Activated T-helper 1 cell treated with anti-CD3 and anti-CD28 coated beads, Interleukin-2, amount 50 U/mL, for 16 hours (primary cell): ENCODE results near the gene NOS1.
"Not testable (repeated sequence)": the region's sequence is repeated elsewhere in the genome, so short reads cannot be mapped to it uniquely, and the experiment has no call there.

Experiments
- DNase-seq, 2 donors: peaks; one replicate each; pipeline ENCODE4 v3.0.0-alpha.2; 2020; ENCODE audit warnings: low read depth in 1 of 2, low spot score in 1 of 2

The NOS1 gene

DNA sequence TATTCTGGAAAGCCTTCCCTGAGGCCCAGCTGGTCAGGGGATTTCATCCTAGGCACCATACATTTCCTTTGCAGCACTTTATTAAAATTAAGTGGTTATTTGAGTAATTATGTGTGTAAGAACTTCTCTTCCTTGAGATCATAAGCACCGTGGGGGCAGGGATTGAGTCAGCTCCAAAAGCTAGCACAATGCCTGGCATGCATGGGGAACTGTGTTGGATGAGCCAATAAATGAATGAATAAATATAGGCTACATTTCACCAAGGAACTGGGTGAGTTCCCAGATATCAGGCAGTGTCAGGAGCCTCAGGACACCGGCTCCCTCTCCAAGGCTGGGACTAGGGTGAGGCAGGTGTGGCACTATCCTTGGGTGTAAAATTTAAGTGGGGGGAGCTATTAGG, 88.3 kb downstream of the NOS1 start:
- no peak for DNase-seq

- DNase-seq, result no peak
Observed at GRCh38 chr12:117272690-117273089, 88.7 kb downstream of the NOS1 start.

GRCh38 chr12:117262749-117263148, 98.7 kb downstream of the NOS1 start:
- no peak for DNase-seq

DNA sequence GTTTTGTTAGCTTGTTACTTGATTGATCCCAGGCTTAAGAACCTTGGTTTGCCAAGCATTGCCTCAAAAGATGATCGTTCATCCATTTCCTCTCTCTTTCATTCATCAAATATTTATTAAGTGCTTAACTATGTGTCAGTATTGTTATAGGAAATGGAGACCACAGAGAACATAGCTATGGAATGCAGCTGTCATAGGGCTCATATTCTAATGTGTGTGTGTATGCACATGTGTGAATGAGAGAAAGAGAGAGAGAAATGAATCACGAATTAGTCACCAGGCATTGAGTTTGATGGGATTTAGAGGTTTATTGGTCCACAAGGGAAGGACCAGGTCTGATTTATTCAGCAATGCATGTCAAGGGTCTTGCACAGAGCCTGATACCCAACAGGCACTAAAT, 100.2 kb downstream of the NOS1 start:
- DNase-seq, result no peak

DNA sequence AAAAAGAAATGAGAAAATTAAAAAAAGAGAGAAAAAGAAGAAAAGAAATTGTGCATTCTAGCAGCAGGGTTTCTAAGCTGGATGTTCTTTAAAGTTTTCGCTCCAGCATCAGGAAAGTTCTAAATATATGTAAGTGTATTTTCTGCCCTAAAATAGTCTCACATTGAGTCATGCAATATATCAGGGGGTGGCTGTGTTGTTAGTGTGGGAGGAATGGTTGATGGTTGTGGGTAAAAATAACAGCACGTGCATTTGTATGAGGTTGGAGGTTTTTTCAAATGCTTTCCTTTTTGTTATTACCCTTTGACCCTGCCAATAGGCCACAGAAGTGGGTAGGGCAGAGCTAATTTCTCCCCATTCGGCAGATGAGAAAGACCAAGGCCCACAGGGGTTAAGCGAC, 106.0 kb downstream of the NOS1 start:
- DNase-seq, result no peak

GRCh38 chr12:117243488-117243887, 117.9 kb downstream of the NOS1 start:
- no peak for DNase-seq

DNA sequence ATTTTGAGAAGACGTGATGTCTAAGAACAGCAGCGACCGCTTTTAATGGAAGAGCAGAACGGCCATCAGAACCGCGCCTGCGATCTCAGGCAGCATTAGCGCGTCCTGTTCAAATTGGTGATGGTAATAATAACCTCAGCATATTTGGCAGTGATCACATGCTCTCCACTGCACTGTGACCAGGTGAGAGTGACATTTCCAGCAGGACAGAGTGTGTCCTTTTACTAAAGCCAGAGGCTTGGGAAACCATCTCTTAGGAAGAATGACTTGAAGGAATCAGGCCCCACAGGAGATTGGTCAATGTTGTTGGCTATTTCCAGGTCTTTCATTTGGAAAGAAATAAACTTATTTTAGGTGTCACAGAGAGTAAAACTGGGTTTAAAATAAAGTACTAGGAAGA, 119.7 kb downstream of the NOS1 start:
- no peak for DNase-seq

- DNase-seq, result no peak
Observed at GRCh38 chr12:117240081-117240755, 121.2 kb downstream of the NOS1 start.

DNA sequence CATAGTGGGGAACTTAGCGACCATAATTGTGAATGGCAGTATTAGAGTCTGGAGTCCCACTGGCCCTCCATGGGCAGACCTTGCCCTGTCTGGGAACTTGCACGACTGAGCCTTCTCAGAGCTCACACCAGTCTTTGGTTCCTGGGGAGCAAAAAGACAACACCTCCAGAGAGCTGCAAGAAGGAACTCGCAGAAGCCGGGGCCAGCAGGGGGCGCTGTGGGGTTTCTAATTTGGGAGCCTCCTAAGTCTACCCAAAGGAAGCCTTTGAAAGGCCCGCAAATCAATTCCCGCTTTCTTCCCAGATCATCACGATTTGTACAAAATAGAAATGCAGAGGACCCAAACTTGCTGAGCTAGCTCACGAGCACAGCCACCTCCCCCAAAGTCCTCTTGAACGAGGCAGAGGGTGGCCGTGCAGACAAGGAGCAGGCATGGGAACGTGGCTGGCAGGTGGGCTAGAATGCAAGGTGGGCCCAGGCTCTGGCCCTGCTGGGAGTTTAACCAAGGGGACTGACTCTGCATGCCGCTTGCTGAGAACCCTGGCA, 124.9 kb downstream of the NOS1 start:
- DNase-seq, result peak; percentile 53 to 68

GRCh38 chr12:117235261-117235660, 126.2 kb downstream of the NOS1 start:
- DNase-seq, result no peak

- DNase-seq, result no peak
Observed at GRCh38 chr12:117234441-117234840, 127.0 kb downstream of the NOS1 start.

GRCh38 chr12:117231750-117232149, 129.7 kb downstream of the NOS1 start:
- DNase-seq, result no peak

DNA sequence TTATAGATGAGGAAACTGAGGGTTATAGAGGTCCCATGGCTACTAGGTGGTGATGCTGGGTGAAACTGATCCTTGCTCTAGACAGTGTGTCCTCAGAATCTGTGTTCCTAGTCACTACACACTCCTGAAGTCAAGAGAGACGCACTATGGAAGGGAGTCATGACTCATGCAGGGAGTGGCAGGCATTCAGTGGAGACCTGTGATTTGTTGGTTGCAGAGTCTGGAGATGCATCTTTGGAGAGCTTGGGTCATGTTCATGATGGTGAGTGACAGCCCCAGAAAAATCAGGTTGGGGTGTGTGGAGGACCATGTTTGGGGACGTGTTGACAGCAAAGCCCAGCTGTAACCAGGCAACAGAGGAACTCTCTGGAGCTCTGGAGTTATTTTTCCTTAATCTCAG, 133.2 kb downstream of the NOS1 start:
- DNase-seq, result no peak

GRCh38 chr12:117227000-117227653, 134.3 kb downstream of the NOS1 start:
- no peak for DNase-seq

DNA sequence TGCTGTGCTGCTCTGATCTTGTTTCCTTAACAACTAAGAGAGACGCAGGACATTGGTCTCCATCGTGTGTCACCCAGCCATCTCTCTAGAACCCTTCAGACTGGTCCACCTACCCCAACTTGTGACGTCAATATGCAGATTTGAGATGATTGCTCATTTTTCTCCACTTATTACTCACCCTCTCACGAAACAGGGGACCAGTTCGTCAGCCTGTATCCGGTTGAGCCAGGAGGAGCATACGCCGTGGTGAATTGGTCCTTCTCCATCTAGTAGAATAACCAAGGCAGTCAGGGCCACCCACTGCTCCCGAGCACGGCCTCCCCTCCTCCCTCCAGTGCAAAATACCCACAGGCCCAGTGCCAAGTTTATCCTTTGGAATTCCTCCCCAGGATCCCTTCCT, 134.9 kb downstream of the NOS1 start:
- DNase-seq, result no peak

GRCh38 chr12:117225179-117225578, 136.2 kb downstream of the NOS1 start:
- no peak for DNase-seq

DNA sequence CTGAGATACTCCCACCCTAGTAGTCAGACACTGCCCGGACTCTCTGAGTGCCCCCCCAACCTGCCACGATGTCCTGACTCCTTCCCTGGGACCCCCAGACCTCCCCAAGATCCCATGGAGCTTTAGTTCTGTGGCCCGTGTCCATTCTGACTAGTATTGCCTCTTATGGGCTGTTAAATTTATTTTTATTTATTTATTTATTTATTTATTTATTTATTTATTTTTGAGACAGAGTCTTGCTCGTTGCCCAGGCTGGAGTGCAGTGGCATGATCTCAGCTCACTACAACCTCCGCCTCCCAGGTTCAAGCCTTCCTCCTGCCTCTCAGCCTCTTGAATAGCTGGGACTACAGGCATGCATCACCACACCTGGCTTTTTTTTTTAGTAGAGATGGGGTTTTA, 140.5 kb downstream of the NOS1 start:
- DNase-seq, result not testable (repeated sequence)

DNA sequence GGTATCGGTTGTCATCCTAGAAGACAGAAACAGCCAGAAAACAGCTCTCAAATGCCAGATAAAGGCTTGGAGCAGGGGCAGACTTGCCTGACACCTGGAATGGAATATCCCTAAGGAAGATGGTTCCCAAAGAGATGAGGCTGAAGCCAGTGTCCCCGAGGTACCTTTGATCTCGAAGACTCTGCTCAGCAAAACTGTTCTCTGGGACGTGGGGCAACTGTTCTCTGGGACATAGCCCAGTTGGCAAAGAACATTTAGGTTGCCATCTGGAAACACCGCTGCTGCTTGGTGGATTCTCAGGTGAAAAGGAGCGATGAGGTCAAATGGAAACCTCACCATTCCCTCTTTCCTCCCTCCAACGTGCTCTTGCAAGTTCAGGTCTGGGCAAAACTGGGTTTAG, 143.3 kb downstream of the NOS1 start:
- DNase-seq, result no peak

- DNase-seq, result no peak
Observed at GRCh38 chr12:117216686-117217085, 144.7 kb downstream of the NOS1 start.

DNA sequence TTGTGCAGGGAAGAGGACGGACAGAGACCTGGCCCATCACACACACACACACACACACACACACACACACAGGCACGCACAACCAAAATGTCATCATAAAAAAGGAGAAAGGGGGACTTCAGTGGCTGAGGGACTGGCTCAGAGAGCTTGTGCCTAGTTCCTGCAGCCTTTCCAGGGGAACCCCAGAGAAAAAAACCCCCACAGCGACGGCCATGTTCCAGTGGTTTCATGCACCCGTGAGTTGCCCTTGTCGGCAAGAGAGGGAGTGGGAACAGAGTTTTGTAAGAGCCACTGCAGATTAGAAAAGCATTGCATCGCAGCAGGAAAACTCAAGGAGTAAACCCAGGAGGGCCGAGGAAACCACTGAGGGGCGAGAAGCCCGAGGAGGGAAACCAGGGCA, 146.6 kb downstream of the NOS1 start:
- DNase-seq, result no peak

DNA sequence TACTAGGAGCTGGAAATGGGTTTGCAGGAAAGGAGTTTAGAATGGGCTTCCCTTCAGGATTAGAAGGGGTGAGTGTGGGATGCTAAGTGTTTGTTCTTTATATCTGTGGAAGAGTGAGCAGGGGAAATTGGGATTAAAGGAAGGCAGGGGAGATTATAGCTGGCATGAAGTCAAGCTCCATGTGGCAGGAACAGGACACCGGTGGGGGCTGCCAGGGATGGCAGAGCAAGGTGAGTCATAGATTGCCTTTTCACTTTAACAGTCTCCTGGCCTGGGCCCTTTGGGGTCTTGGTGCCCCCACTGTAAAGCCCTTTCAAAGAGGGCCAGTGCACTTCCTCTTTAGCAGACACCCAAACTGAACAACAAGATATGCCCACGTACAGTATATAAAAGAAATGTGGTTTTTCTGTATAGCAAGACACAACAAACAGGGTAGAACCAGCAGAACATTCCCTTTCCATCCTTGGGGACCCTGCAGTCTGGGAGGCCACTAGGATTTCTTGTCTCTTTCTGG, 148.1 kb downstream of the NOS1 start:
- DNase-seq, result no peak

GRCh38 chr12:117212563-117213190, 148.7 kb downstream of the NOS1 start:
- peak; percentile 24 to 40 for DNase-seq
